ENCODE measurements around the gene ZMIZ1. TPM values are rescaled to one million over a fixed set of nuclear protein-coding genes. Genes with fewer than 3 reads are reported as not detected.
A peak's percentile ranks its signal among the peaks of the same experiment; 100 is the strongest.

The ZMIZ1 gene
- total RNA-seq, 6 experiments from 2014 or later, result 38.6 to 60.3 (median 51.2) TPM

DNA sequence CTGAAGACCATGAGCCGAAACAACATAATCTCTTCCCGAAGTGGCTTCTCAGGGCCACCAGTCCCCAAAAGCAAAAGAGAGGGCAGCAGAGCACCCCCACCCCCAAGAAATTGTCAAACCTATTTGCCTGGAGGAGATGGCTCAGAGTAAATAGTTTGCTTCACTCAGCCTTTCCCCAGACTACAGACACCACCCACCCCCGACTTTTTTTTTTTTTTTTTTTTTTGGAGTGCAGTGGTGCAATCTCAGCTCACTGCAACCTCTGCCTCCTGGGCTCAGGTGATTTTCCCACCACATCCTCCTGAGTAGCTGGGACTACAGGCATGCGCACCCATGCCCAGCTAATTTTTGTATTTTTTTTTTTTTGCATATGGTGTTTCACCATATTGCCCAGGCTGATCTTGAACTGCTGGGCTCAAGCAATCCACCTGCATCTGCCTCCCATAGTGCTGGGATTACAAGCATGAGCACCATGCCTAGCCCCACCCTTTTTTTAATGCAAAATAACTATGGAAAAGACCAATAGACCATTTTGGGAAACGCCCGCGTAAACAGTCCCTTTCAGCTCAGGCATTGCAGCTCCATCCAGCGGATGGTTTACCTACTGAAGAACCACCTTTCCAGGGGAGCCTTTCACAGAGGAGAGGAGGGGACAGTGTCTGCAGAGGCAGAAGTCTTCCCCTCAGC, 9.7 kb downstream of the ZMIZ1 start:
- TF ChIP-seq, protein P1, sequence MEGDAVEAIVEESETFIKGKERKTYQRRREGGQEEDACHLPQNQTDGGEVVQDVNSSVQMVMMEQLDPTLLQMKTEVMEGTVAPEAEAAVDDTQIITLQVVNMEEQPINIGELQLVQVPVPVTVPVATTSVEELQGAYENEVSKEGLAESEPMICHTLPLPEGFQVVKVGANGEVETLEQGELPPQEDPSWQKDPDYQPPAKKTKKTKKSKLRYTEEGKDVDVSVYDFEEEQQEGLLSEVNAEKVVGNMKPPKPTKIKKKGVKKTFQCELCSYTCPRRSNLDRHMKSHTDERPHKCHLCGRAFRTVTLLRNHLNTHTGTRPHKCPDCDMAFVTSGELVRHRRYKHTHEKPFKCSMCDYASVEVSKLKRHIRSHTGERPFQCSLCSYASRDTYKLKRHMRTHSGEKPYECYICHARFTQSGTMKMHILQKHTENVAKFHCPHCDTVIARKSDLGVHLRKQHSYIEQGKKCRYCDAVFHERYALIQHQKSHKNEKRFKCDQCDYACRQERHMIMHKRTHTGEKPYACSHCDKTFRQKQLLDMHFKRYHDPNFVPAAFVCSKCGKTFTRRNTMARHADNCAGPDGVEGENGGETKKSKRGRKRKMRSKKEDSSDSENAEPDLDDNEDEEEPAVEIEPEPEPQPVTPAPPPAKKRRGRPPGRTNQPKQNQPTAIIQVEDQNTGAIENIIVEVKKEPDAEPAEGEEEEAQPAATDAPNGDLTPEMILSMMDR (IDR thresholded peaks at IDR 0.05), result no peak
- H3K4me1 Mint-ChIP-seq (ENCODE audit: low read depth), result peaks cover 99% of the 10 kb centered on the region
- peak overlapping the region; percentile 81 for H3K4me3 Mint-ChIP-seq

DNA sequence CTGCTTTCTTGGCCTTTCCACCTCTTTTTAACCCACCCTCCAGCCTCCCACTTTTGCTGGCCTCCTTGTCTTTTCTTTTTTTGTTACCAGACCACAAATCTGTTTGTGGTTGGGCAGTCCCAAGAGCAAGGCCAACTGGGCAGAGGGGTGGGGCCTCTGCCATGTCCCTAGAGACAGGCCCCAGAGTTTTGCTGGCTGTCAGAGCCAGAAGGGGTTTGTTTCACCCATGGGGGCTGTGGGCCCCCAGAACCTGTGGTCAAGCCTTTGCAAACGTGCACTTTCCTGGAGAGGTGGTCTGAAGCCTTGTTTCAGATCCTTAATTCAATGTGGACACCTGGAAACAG, 10.3 kb downstream of the ZMIZ1 start:
- Mint-ChIP-seq H3K4me3 (peak overlapping the region; percentile 81), H3K36me3 (ENCODE audit: low read depth) (peaks cover 5% of the 10 kb centered on the region; the same call in 1 of the 2 replicates), H3K27me3 (ENCODE audit: insufficient read depth) (peaks cover 6% of the 10 kb centered on the region; the same call in 1 of the 2 replicates), H3K4me1 (ENCODE audit: low read depth) (peaks cover 99% of the 10 kb centered on the region), H3K27ac (peak overlapping the region; percentile 95), H3K9me3 (no peaks in the 10 kb centered on the region)
- DNase-seq, result no peak
- TF ChIP-seq, protein P1 (IDR thresholded peaks at IDR 0.05), result no peak

More for the DNA sequence above, 9.7 kb downstream of the ZMIZ1 start:
- H3K9me3 Mint-ChIP-seq, result no peaks in the 10 kb centered on the region
- no peak for DNase-seq
- peaks cover 6% of the 10 kb centered on the region; the same call in 1 of the 2 replicates for H3K27me3 Mint-ChIP-seq (ENCODE audit: insufficient read depth)
- peak overlapping the region; percentile 95 for H3K27ac Mint-ChIP-seq
- H3K36me3 Mint-ChIP-seq (ENCODE audit: low read depth), result peaks cover 5% of the 10 kb centered on the region; the same call in 1 of the 2 replicates

DNA sequence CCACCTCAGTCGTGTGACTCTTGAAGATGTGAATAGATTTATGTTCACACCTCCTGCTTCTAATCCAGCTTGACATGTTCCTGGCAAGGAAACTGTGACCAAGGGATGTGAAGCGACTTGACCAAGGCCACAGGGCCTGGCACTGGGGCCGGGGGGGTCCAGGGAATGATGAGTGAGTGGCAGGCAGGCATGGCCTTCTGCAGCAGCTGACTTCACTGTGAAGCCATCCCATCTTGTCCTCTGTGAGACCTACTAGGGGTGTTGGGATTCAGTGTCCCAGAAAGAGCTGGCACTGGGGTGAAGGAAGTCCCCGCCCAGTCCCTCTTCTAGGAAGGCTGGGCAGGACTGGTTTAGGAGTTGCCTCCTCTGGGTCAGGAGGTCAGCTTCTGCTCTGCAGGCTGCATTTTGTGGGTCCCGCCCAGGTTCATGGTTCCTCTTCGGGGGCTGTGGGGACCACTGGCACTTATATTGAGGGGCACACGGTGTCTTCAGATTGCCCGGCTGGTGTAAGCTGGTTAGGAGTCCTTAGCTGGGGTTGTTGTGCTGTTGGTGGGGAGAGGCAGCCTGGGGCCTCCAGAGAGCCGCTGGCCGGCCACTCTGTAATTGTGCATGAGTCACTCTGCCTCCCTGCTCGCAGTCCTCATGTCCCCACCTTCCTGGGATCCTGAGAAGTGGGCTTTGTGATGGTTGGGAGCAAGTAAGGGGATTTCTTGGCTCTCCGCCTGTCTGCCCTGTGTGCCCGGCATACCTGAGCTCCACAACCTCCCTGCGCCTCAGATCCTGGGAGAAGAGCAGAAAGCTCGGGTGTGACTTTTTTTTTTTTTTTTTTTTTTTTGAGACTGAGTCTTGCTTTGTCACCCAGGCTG, 11.0 kb downstream of the ZMIZ1 start:
- DNase-seq, result peak; percentile 65

GRCh38 chr10:79081353-79082034, 12.7 kb downstream of the ZMIZ1 start:
- peaks cover 5% of the 10 kb centered on the region; the same call in 1 of the 2 replicates for H3K36me3 Mint-ChIP-seq (ENCODE audit: low read depth)
- peaks cover 86% of the 10 kb centered on the region for H3K4me1 Mint-ChIP-seq (ENCODE audit: low read depth)
- peak; percentile 95 for DNase-seq
- H3K9me3 Mint-ChIP-seq, result no peaks in the 10 kb centered on the region
- peak overlapping the region; percentile 74 for H3K4me3 Mint-ChIP-seq
- TF ChIP-seq, protein P1 (IDR thresholded peaks at IDR 0.05), result no peak
- peak overlapping the region; percentile 95 for H3K27ac Mint-ChIP-seq
- peaks cover 6% of the 10 kb centered on the region; the same call in 1 of the 2 replicates for H3K27me3 Mint-ChIP-seq (ENCODE audit: insufficient read depth)

More for the DNA sequence above, 11.0 kb downstream of the ZMIZ1 start:
- Mint-ChIP-seq H3K9me3 (no peaks in the 10 kb centered on the region), H3K27me3 (ENCODE audit: insufficient read depth) (peaks cover 6% of the 10 kb centered on the region; the same call in 1 of the 2 replicates), H3K4me3 (peak overlapping the region; percentile 81), H3K27ac (peak overlapping the region; percentile 95), H3K36me3 (ENCODE audit: low read depth) (peaks cover 5% of the 10 kb centered on the region; the same call in 1 of the 2 replicates), H3K4me1 (ENCODE audit: low read depth) (peaks cover 99% of the 10 kb centered on the region)
- TF ChIP-seq, protein P1 (IDR thresholded peaks at IDR 0.05), result no peak

GRCh38 chr10:79082035-79082373, 13.2 kb downstream of the ZMIZ1 start:
- no peaks in the 10 kb centered on the region for H3K9me3 Mint-ChIP-seq
- H3K36me3 Mint-ChIP-seq (ENCODE audit: low read depth), result peaks cover 5% of the 10 kb centered on the region; the same call in 1 of the 2 replicates
- H3K27me3 Mint-ChIP-seq (ENCODE audit: insufficient read depth), result peaks cover 6% of the 10 kb centered on the region; the same call in 1 of the 2 replicates
- TF ChIP-seq, protein P1 (IDR thresholded peaks at IDR 0.05), result no peak
- H3K27ac Mint-ChIP-seq, result peak overlapping the region; percentile 95
- peak overlapping the region; percentile 74 for H3K4me3 Mint-ChIP-seq
- DNase-seq, result no peak
- H3K4me1 Mint-ChIP-seq (ENCODE audit: low read depth), result peaks cover 81% of the 10 kb centered on the region

All from HFFc6 (cell line).